Loucy (cell line): ENCODE measurements around the gene LTB.
A peak's percentile ranks its signal among the peaks of the same experiment; 100 is the strongest.
"Not testable (repeated sequence)": the region's sequence is repeated elsewhere in the genome, so short reads cannot be mapped to it uniquely, and the experiment has no call there.

ENCODE experiments used
- H2AFZ ChIP-seq: fragments of 200-600 bp; sonication (generic); 2 replicates; pipeline ENCODE4 v1.6.0; 2016; ENCODE audit warnings: antibody characterized with exemption, mild to moderate bottlenecking, low read length, moderate library complexity
- H3F3A ChIP-seq: fragments of 200-600 bp; 2 replicates; pipeline ENCODE4 v1.6.0; 2016; ENCODE audit warnings: antibody characterized with exemption, low read depth, mild to moderate bottlenecking
- H3K27me3 ChIP-seq: fragments of 200-600 bp; sonication (generic); 2 replicates; pipeline ENCODE4 v1.6.1; 2014; ENCODE audit warnings: low read length, mild to moderate bottlenecking; ENCODE audit not compliant: insufficient read depth, poor library complexity, severe bottlenecking
- H3K36me3 ChIP-seq: fragments of 200-600 bp; sonication (generic); 2 replicates; pipeline ENCODE4 v1.6.1; 2016; ENCODE audit warnings: low read length; ENCODE audit not compliant: insufficient read depth
- H3K4me1 ChIP-seq: fragments of 200-600 bp; sonication (generic); 2 replicates; pipeline ENCODE4 v1.5.1; 2014; ENCODE audit warnings: low read length, mild to moderate bottlenecking; ENCODE audit not compliant: insufficient read depth, poor library complexity, severe bottlenecking
- H3K4me2 ChIP-seq: fragments of 200-600 bp; sonication (generic); 2 replicates; pipeline ENCODE4 v1.6.0; 2014; ENCODE audit warnings: antibody characterized with exemption, low read length, low read depth, mild to moderate bottlenecking; ENCODE audit not compliant: poor library complexity, severe bottlenecking
- H3K4me3 ChIP-seq: fragments of 200-600 bp; sonication (generic); 2 replicates; pipeline ENCODE4 v1.5.1; 2014; ENCODE audit warnings: low read length, mild to moderate bottlenecking, mixed read lengths; ENCODE audit not compliant: poor library complexity, severe bottlenecking
- H3K79me2 ChIP-seq: fragments of 200-600 bp; sonication (generic); 2 replicates; pipeline ENCODE4 v1.6.1; 2014; ENCODE audit warnings: low read length; ENCODE audit not compliant: insufficient read depth
- H3K9ac ChIP-seq: fragments of 200-600 bp; sonication (generic); 2 replicates; pipeline ENCODE4 v1.6.0; 2014; ENCODE audit warnings: mild to moderate bottlenecking, low read depth, low read length, moderate library complexity; ENCODE audit not compliant: poor library complexity, severe bottlenecking
- H3K9me2 ChIP-seq: fragments of 200-600 bp; sonication (generic); replicated peaks from 2 replicates; pipeline ENCODE4 v1.6.1; 2016; ENCODE audit warnings: low read depth, low read length, mixed read lengths
- H3K9me3 ChIP-seq: fragments of 200-600 bp; sonication (generic); 2 replicates; pipeline ENCODE4 v1.6.1; 2014; ENCODE audit warnings: mild to moderate bottlenecking, antibody characterized with exemption, low read length, low read depth; ENCODE audit not compliant: insufficient read depth
- H4K20me1 ChIP-seq: fragments of 200-600 bp; sonication (generic); 2 replicates; pipeline ENCODE4 v1.6.0; 2014; ENCODE audit warnings: antibody characterized with exemption, low read length, mild to moderate bottlenecking; ENCODE audit not compliant: insufficient read depth, poor library complexity, severe bottlenecking
- CTCF ChIP-seq: fragments of 200-600 bp; sonication (generic); conservative IDR thresholded peaks from 2 replicates; pipeline ENCODE4 v1.5.1; 2014; ENCODE audit warnings: mild to moderate bottlenecking, antibody characterized with exemption, low read length
- EZH2phosphoT487 ChIP-seq: fragments of 200-600 bp; IDR thresholded peaks from 2 replicates; pipeline ENCODE4 v1.6.1; 2018; ENCODE audit warnings: antibody characterized with exemption, mild to moderate bottlenecking, moderate library complexity, borderline replicate concordance

The LTB gene

DNA sequence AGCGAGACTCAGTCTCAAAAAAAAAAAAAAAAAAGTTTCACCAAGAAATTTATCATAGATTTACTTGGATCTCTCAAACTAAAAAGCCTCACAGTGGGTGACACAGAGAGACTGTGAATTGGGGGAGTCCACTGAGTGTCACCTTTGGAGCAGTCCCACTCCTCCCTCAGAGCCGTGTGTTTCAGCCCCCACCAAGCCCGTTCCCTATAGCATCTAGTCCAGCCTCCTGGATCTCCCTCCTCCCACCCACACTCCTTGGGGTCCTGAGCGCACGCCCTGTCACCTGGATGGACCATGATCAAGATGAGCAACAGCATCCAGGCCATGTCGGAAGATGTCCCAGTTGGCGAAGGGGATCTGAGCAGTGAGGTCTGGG, 10.2 kb upstream of the LTB start:
- Histone ChIP-seq H3K79me2 (peaks cover 32% of the 10 kb centered on the region), H3F3A (no peaks in the 10 kb centered on the region), H4K20me1 (no peaks in the 10 kb centered on the region), H3K36me3 (no peaks in the 10 kb centered on the region), H3K4me3 (peak overlapping the region; percentile 62), H3K9me3 (no peaks in the 10 kb centered on the region), H3K27me3 (no peaks in the 10 kb centered on the region), H3K9ac (peak overlapping the region; percentile 78), H3K4me2 (peak overlapping the region; percentile 77), H3K9me2 (no peaks in the 10 kb centered on the region), H2AFZ (no peak overlapping the region), H3K4me1 (peaks cover 47% of the 10 kb centered on the region)
- TF ChIP-seq EZH2phosphoT487 (no peak), CTCF (no peak)

- H3K9me2 ChIP-seq, H3F3A ChIP-seq, H3K4me2 ChIP-seq, H3K36me3 ChIP-seq, H4K20me1 ChIP-seq, H3K27me3 ChIP-seq, H2AFZ ChIP-seq, H3K9me3 ChIP-seq, H3K9ac ChIP-seq, H3K4me3 ChIP-seq: not testable (repeated sequence)
- peaks cover 36% of the 10 kb centered on the region for H3K79me2 ChIP-seq
- peaks cover 58% of the 10 kb centered on the region for H3K4me1 ChIP-seq
These were observed 8.5 kb upstream of the LTB start for GRCh38 chr6:31590691-31591090.

GRCh38 chr6:31588871-31589650, 6.8 kb upstream of the LTB start:
- peak overlapping the region; percentile 93 for H3K4me2 ChIP-seq
- no peaks in the 10 kb centered on the region for H3K36me3 ChIP-seq
- no peak overlapping the region for H2AFZ ChIP-seq
- H3K9me2 ChIP-seq = no peaks in the 10 kb centered on the region
- TF ChIP-seq CTCF (no peak), EZH2phosphoT487 (no peak)
- H3K4me1 ChIP-seq = peaks cover 67% of the 10 kb centered on the region
- no peaks in the 10 kb centered on the region for H4K20me1 ChIP-seq
- H3K9ac ChIP-seq = peak overlapping the region; percentile 85
- H3K79me2 ChIP-seq = peaks cover 36% of the 10 kb centered on the region
- no peaks in the 10 kb centered on the region for H3K27me3 ChIP-seq
- peaks cover 3% of the 10 kb centered on the region; the same call in 1 of the 2 replicates for H3F3A ChIP-seq
- H3K9me3 ChIP-seq = no peaks in the 10 kb centered on the region
- H3K4me3 ChIP-seq = peak overlapping the region; percentile 70
